Endothelial cell of umbilical vein (primary cell): ENCODE results near the gene WBP2NL. TPM values are rescaled to one million over a fixed set of nuclear protein-coding genes. Genes with fewer than 3 reads are reported as not detected.

Source experiments
- BruUV-seq: library from RNA; stranded (reverse); fragments of 400-500 nt; replicated peaks from 2 replicates; lab custom pipeline; 2021; lab: Mats Ljungman, UMichigan
- CTCF ChIA-PET: fragments of 300-600, 350-600 bp; sonication (Branson Sonifier 250); formaldehyde crosslinking; loops from one replicate; lab custom pipeline; 2021; ENCODE audit warnings: antibody characterized with exemption, inconsistent platforms; lab: Charles Lee
- POLR2A ChIA-PET: fragments of 300-600, 350-600 bp; sonication (Branson Sonifier 250); formaldehyde crosslinking; loops from one replicate; lab custom pipeline; 2021; ENCODE audit warnings: antibody characterized with exemption, inconsistent platforms; lab: Charles Lee
- DNase-seq: peaks from one replicate; pipeline ENCODE4 v3.0.0-alpha.2; 2011; ENCODE audit warnings: low read depth, low spot score
- FAIRE-seq: peaks from 2 replicates; lab custom pipeline; 2011; peaks lifted over from hg19 to GRCh38; lab: Jason Lieb, UNC
- H2AFZ ChIP-seq: 2 replicates; pipeline ENCODE4 v1.6.0; 2012; ENCODE audit warnings: low read depth, low read length, control low read depth, inconsistent platforms
- H3K27ac ChIP-seq: 2 replicates; pipeline ENCODE4 v1.5.1; 2011; ENCODE audit warnings: low read depth, mild to moderate bottlenecking, control low read depth, low read length, moderate library complexity; ENCODE audit not compliant: insufficient read depth
- H3K27me3 ChIP-seq, 2 experiments: 2 replicates each; pipeline versions ENCODE4 v1.6.0 to v1.6.1; 2011; ENCODE audit warnings: low read length in 2 of 2, mixed read lengths in 1 of 2; ENCODE audit not compliant: control insufficient read depth in 2 of 2, insufficient read depth in 2 of 2
- H3K36me3 ChIP-seq, 2 experiments: 2 replicates in 1 of 2; 3 replicates in 1 of 2; pipeline ENCODE4 v1.5.1; 2011; ENCODE audit warnings: low read length in 2 of 2, mild to moderate bottlenecking in 1 of 2, moderate library complexity in 1 of 2; ENCODE audit not compliant: control insufficient read depth in 2 of 2, insufficient read depth in 2 of 2; ENCODE audit errors: extremely low read depth in 1 of 2
- H3K4me1 ChIP-seq: 3 replicates; pipeline ENCODE4 v1.5.1; 2011; ENCODE audit warnings: mild to moderate bottlenecking, low read length; ENCODE audit not compliant: control insufficient read depth, insufficient read depth; ENCODE audit errors: extremely low read depth
- H3K4me2 ChIP-seq: 2 replicates; pipeline ENCODE4 v1.6.1; 2011; ENCODE audit warnings: low read length, control low read depth, mixed read lengths; ENCODE audit not compliant: insufficient read depth
- H3K4me3 ChIP-seq, 3 experiments: fragments of 200-600 bp in 1 of 3; sonication (generic), shearing (Covaris generic) in 1 of 3; replicated peaks in 1 of 3; 2 replicates each; pipeline ENCODE4 v1.5.1; 2011 to 2016; ENCODE audit warnings: control low read depth in 3 of 3, low read length in 3 of 3, mild to moderate bottlenecking in 2 of 3, inconsistent platforms in 1 of 3, low read depth in 1 of 3, moderate library complexity in 1 of 3; ENCODE audit not compliant: insufficient read depth in 1 of 3
- H3K79me2 ChIP-seq: 2 replicates; pipeline ENCODE4 v1.6.0; 2012; ENCODE audit warnings: low read length, inconsistent platforms; ENCODE audit not compliant: control insufficient read depth, insufficient read depth
- H3K9ac ChIP-seq: replicated peaks from 2 replicates; pipeline ENCODE3; 2011; ENCODE audit warnings: low read length, control low read depth; ENCODE audit not compliant: insufficient read depth; ENCODE audit errors: extremely low read depth
- H3K9me1 ChIP-seq: replicated peaks from 3 replicates; pipeline ENCODE4 v1.6.0; 2011; ENCODE audit warnings: mild to moderate bottlenecking, low read length; ENCODE audit not compliant: control insufficient read depth, insufficient read depth; ENCODE audit errors: extremely low read depth
- H3K9me3 ChIP-seq: replicated peaks from 2 replicates; pipeline ENCODE4 v1.5.1; 2012; ENCODE audit warnings: low read length, inconsistent platforms; ENCODE audit not compliant: control insufficient read depth, insufficient read depth
- H4K20me1 ChIP-seq: replicated peaks from 2 replicates; pipeline ENCODE3; 2011; ENCODE audit warnings: mild to moderate bottlenecking, low read length; ENCODE audit not compliant: control insufficient read depth, insufficient read depth; ENCODE audit errors: extremely low read depth
- CTCF ChIP-seq, 2 donors: IDR thresholded peaks; 1 replicate in 1 of 2; 2 replicates in 1 of 2; pipeline ENCODE4 v1.5.1; 2011; ENCODE audit warnings: low read length in 2 of 2, mild to moderate bottlenecking in 2 of 2, moderate library complexity in 2 of 2, control low read depth in 1 of 2, inconsistent platforms in 1 of 2, low read depth in 1 of 2; ENCODE audit not compliant: insufficient read depth in 1 of 2; ENCODE audit errors: extremely low read depth in 1 of 2
- EZH2 ChIP-seq: IDR thresholded peaks from 2 replicates; pipeline ENCODE4 v1.6.1; 2012; ENCODE audit warnings: borderline replicate concordance, low read depth, mild to moderate bottlenecking, moderate library complexity, low read length, inconsistent platforms; ENCODE audit not compliant: severe bottlenecking
- FOS ChIP-seq: IDR thresholded peaks from 2 replicates; pipeline ENCODE4 v1.6.1; 2011; ENCODE audit warnings: mild to moderate bottlenecking, low read length, moderate library complexity, borderline replicate concordance; ENCODE audit not compliant: insufficient read depth
- GATA2 ChIP-seq: IDR thresholded peaks from 2 replicates; pipeline ENCODE4 v1.7.0; 2011; ENCODE audit warnings: low read depth, mild to moderate bottlenecking, moderate library complexity, mixed read lengths, low read length; ENCODE audit not compliant: insufficient read length, insufficient read depth
- JUN ChIP-seq: IDR thresholded peaks from 2 replicates; pipeline ENCODE4 v1.6.1; 2011; ENCODE audit warnings: borderline replicate concordance, low read depth; ENCODE audit not compliant: insufficient read length, insufficient read depth
- MAX ChIP-seq: IDR thresholded peaks from 2 replicates; pipeline ENCODE4 v1.6.1; 2011; ENCODE audit not compliant: insufficient read depth, insufficient read length
- MYC ChIP-seq: IDR thresholded peaks from one replicate; pipeline ENCODE4 v1.6.1; 2011; ENCODE audit warnings: mild to moderate bottlenecking, low read depth, low read length
- POLR2A ChIP-seq: IDR thresholded peaks from 2 replicates; pipeline ENCODE4 v1.6.1; 2012; ENCODE audit warnings: low read depth, mild to moderate bottlenecking, control low read depth, low read length
- POLR2AphosphoS5 ChIP-seq: IDR thresholded peaks from 2 replicates; pipeline ENCODE4 v1.6.1; 2012; ENCODE audit warnings: low read depth, mild to moderate bottlenecking, control low read depth, low read length, moderate library complexity; ENCODE audit not compliant: insufficient read depth
- dilution Hi-C: fragments of 300-500 bp; cut with MboI; formaldehyde crosslinking; loops from one replicate; pipeline ENCODE4 v1.15.0; 2019; ENCODE audit warnings: low sequenced_read_pairs; ENCODE audit not compliant: extremely low pct_ligation_motif_present
- intact Hi-C: fragments of 100-400 bp; cut with micrococcal nuclease; formaldehyde crosslinking; loops from one replicate; pipeline ENCODE4 v1.10.0; 2022
- polyA plus RNA-seq, 4 experiments: library from polyadenylated mRNA; depleted of rRNA in 3 of 4; stranded (reverse) in 3 of 4; unstranded in 1 of 4; fragments of >200 nt; gene quantifications; 2 replicates each; pipeline versions ENCODE4 v1.2.1 to v1.2.3, GENCODE V29; 2011 to 2012; ENCODE audit warnings: missing spikeins in 1 of 4
- total RNA-seq: library from RNA; stranded (reverse); gene quantifications from 2 replicates; pipeline ENCODE4 v1.2.3, GENCODE V29; 2021

The WBP2NL gene
- total and polyA plus RNA-seq, 2 donors (not counting 3 experiments of a cell fraction or from before 2014, with no cell fraction given): 0.08 to 0.27 TPM

DNA sequence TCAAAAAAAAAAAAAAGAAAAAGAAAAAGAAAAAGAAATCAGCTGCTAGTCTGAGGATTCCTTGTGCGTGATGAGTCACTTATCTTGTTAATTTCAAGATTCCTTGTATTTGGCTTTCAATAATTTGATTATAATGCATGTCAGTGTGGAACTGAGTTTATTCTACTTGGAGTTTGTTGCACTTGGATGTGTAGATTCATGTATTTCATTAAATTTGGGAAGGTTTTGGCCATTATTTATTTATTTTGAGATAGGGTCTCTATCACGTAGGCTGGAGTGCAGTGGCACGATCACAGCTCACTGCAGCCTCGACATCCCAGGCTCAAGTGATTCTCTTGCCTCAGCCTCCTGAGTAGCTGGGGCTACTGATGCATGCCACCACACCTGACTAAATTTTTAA lies 14.8 kb downstream of the WBP2NL start:
- intact Hi-C loops (no loop called here), dilution Hi-C loops (no loop called here)
- Histone ChIP-seq H3K36me3 (no peaks in the 10 kb centered on the region), H3K9me1 (no peaks in the 10 kb centered on the region), H3K27me3 (peaks cover 5 to 9% of the 10 kb centered on the region in 2 experiments), H4K20me1 (no peaks in the 10 kb centered on the region), H3K27ac (no peak overlapping the region), H3K4me2 (no peak overlapping the region), H3K9ac (no peak overlapping the region), H3K9me3 (no peaks in the 10 kb centered on the region), H3K4me1 (no peaks in the 10 kb centered on the region), H2AFZ (no peak overlapping the region), H3K4me3 (no peak overlapping the region), H3K79me2 (no peaks in the 10 kb centered on the region)
- BruUV-seq: no TSS peak
- ChIA-PET CTCF (no interaction called here), POLR2A (no interaction called here)
- FAIRE-seq: no peak
- TF ChIP-seq POLR2AphosphoS5 (no peak), CTCF (IDR thresholded peaks at IDR 0.05; ENCODE audit: extremely low read depth in 1 of 2, insufficient read depth in 1 of 2, low read depth in 1 of 2, low read length in 2 of 2) (no peak), MYC (no peak), POLR2A (no peak), GATA2 (no peak), FOS (no peak), EZH2 (no peak), JUN (no peak), MAX (no peak)
- no peak for DNase-seq
